GM12875 (cell line): Measurements from ENCODE around the gene FOXN3.

ENCODE experiments used
- H3K4me3 ChIP-seq: one replicate; pipeline ENCODE4 v1.5.1; 2011; ENCODE audit warnings: low read depth, low read length, control low read depth
- CTCF ChIP-seq: IDR thresholded peaks from 2 replicates; pipeline ENCODE4 v1.5.1; 2011; ENCODE audit warnings: low read depth, mild to moderate bottlenecking, control low read depth, inconsistent platforms, low read length, moderate library complexity, borderline replicate concordance; ENCODE audit not compliant: insufficient read depth

FOXN3 gene

GRCh38 chr14:89243741-89244140 lies 173.3 kb downstream of the FOXN3 start:
- no peak overlapping the region for H3K4me3 ChIP-seq
- TF ChIP-seq CTCF, result no peak

GRCh38 chr14:89243286-89243685 lies 173.7 kb downstream of the FOXN3 start:
- TF ChIP-seq CTCF, result no peak
- H3K4me3 ChIP-seq, result no peak overlapping the region

GRCh38 chr14:89242652-89243279 lies 174.3 kb downstream of the FOXN3 start:
- TF ChIP-seq CTCF, result no peak
- H3K4me3 ChIP-seq, result no peak overlapping the region

GRCh38 chr14:89241934-89242651 lies 174.9 kb downstream of the FOXN3 start:
- TF ChIP-seq CTCF, result no peak
- H3K4me3 ChIP-seq, result no peak overlapping the region

- no peak overlapping the region for H3K4me3 ChIP-seq
- TF ChIP-seq CTCF, result no peak
Observed at GRCh38 chr14:89241257-89241656, 175.8 kb downstream of the FOXN3 start.

GRCh38 chr14:89240414-89240813 lies 176.6 kb downstream of the FOXN3 start:
- no peak overlapping the region for H3K4me3 ChIP-seq
- TF ChIP-seq CTCF, result no peak

- no peak for TF ChIP-seq CTCF
- no peak overlapping the region for H3K4me3 ChIP-seq
Observed at GRCh38 chr14:89239023-89239422, 178.0 kb downstream of the FOXN3 start.
